ENCODE measurements around the gene ZNF329.

Gene ZNF329

DNA sequence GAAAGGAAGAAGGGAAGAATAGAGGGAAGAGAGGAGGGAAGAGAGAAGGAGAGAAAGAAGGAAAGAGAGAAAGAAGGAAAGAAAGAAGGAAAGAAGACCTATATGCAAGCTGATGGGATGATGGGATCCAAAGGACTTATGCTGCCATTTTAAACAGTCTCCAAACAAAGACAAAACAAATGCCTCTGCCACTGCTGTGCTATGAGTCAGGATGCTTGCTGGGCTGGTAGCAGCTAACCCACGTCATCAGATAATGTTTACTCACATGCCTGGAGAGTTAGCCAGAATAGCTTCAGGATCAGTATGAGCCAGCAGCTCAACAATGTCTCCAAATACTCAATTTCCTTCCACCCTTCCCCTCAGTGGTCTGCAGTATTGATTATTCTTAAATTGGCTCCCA lies 20.3 kb upstream of the ZNF329 start:
- Histone ChIP-seq H3K9me2 (replicated peaks; ENCODE audit: insufficient read depth, low read length) (no peaks in the 10 kb centered on the region), H3K79me2 (ENCODE audit: insufficient read depth, low read length) (no peaks in the 10 kb centered on the region), H3K36me3 (ENCODE audit: low read length) (no peaks in the 10 kb centered on the region), H3K9me3 (ENCODE audit: insufficient read depth, low read length) (peaks cover 34% of the 10 kb centered on the region; the same call in 1 of the 2 replicates), H2AFZ (ENCODE audit: low read depth, low read length, severe bottlenecking) (no peak overlapping the region), H4K20me1 (ENCODE audit: low read depth, low read length) (no peaks in the 10 kb centered on the region), H3K27ac (ENCODE audit: low read depth, low read length) (no peak overlapping the region), H3F3A (ENCODE audit: insufficient read depth) (no peaks in the 10 kb centered on the region), H3K9ac (ENCODE audit: low read length) (no peak overlapping the region), H3K4me2 (ENCODE audit: low read depth, low read length, poor library complexity, severe bottlenecking) (no peak overlapping the region), H3K4me3 (ENCODE audit: insufficient read depth, low read length, poor library complexity, severe bottlenecking) (no peak overlapping the region), H3K27me3 (ENCODE audit: low read length) (no peaks in the 10 kb centered on the region)
- no peak for TF ChIP-seq EZH2phosphoT487 (conservative IDR thresholded peaks at IDR 0.05; ENCODE audit: low read length)
- TF ChIP-seq, protein P1, sequence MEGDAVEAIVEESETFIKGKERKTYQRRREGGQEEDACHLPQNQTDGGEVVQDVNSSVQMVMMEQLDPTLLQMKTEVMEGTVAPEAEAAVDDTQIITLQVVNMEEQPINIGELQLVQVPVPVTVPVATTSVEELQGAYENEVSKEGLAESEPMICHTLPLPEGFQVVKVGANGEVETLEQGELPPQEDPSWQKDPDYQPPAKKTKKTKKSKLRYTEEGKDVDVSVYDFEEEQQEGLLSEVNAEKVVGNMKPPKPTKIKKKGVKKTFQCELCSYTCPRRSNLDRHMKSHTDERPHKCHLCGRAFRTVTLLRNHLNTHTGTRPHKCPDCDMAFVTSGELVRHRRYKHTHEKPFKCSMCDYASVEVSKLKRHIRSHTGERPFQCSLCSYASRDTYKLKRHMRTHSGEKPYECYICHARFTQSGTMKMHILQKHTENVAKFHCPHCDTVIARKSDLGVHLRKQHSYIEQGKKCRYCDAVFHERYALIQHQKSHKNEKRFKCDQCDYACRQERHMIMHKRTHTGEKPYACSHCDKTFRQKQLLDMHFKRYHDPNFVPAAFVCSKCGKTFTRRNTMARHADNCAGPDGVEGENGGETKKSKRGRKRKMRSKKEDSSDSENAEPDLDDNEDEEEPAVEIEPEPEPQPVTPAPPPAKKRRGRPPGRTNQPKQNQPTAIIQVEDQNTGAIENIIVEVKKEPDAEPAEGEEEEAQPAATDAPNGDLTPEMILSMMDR (IDR thresholded peaks at IDR 0.05; ENCODE audit: insufficient read depth, low read length, poor library complexity, severe bottlenecking), result no peak

DNA sequence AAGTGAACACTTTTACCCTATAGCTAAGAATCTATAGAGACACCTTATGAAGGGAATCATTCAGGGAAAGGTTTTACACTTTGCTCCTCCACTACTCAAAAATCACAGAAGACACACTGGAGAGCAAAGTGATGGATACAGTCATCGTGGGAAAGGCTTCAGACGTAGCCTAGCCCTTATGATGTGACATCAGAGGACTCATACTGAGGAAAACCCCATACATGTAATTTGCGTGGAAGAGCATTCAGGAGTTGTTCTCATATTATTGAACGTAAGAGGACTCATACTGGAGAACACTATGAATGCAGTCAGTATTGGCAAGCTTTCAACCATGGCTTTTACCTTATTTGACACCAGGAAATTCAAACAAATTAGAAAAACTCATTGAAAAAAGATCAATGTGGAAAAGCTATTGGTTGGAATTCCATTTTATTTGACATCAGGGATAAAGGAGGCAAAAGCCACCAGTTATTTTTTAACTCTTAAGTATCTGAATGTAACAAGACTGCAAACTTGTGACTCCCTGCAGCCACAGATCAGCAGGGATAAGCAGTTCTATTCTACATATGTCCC lies 16.2 kb upstream of the ZNF329 start:
- Histone ChIP-seq H3K27me3 (ENCODE audit: low read length) (no peaks in the 10 kb centered on the region), H3K4me2 (ENCODE audit: low read depth, low read length, poor library complexity, severe bottlenecking) (no peak overlapping the region), H4K20me1 (ENCODE audit: low read depth, low read length) (no peaks in the 10 kb centered on the region), H3K9ac (ENCODE audit: low read length) (no peak overlapping the region), H3K27ac (ENCODE audit: low read depth, low read length) (no peak overlapping the region), H3K79me2 (ENCODE audit: insufficient read depth, low read length) (no peaks in the 10 kb centered on the region), H3F3A (ENCODE audit: insufficient read depth) (no peaks in the 10 kb centered on the region), H2AFZ (ENCODE audit: low read depth, low read length, severe bottlenecking) (no peak overlapping the region), H3K4me3 (ENCODE audit: insufficient read depth, low read length, poor library complexity, severe bottlenecking) (no peak overlapping the region), H3K9me2 (replicated peaks; ENCODE audit: insufficient read depth, low read length) (no peaks in the 10 kb centered on the region), H3K36me3 (ENCODE audit: low read length) (no peaks in the 10 kb centered on the region), H3K9me3 (ENCODE audit: insufficient read depth, low read length) (peaks cover 40% of the 10 kb centered on the region; the same call in 1 of the 2 replicates)
- TF ChIP-seq, protein P1 (IDR thresholded peaks at IDR 0.05; ENCODE audit: insufficient read depth, low read length, poor library complexity, severe bottlenecking), result no peak
- TF ChIP-seq EZH2phosphoT487 (conservative IDR thresholded peaks at IDR 0.05; ENCODE audit: low read length), result no peak

DNA sequence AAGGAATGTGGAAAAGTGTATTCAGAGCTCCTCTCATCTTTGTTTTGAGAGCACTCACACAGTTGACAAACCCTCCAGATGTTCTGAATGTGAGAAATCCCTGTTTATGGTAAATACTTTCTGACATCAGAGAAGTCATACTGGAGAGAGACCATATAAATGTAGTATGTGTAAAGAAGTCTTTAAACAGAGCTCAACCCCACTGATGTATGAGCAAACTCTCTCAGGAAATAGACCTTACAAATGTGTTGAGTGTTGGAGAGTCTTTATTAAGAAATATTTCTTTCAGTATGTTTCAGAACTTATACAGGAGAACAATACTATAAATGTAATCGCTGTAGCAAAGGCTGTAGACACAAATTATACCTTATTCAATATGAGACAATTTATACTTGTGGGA lies 15.7 kb upstream of the ZNF329 start:
- Histone ChIP-seq H3K9me3 (ENCODE audit: insufficient read depth, low read length) (peaks cover 43% of the 10 kb centered on the region; the same call in 1 of the 2 replicates), H3K27me3 (ENCODE audit: low read length) (no peaks in the 10 kb centered on the region), H3F3A (ENCODE audit: insufficient read depth) (no peaks in the 10 kb centered on the region), H3K79me2 (ENCODE audit: insufficient read depth, low read length) (no peaks in the 10 kb centered on the region), H2AFZ (ENCODE audit: low read depth, low read length, severe bottlenecking) (no peak overlapping the region), H3K4me3 (ENCODE audit: insufficient read depth, low read length, poor library complexity, severe bottlenecking) (no peak overlapping the region), H3K27ac (ENCODE audit: low read depth, low read length) (no peak overlapping the region), H4K20me1 (ENCODE audit: low read depth, low read length) (no peaks in the 10 kb centered on the region), H3K9ac (ENCODE audit: low read length) (no peak overlapping the region), H3K36me3 (ENCODE audit: low read length) (no peaks in the 10 kb centered on the region), H3K4me2 (ENCODE audit: low read depth, low read length, poor library complexity, severe bottlenecking) (no peak overlapping the region), H3K9me2 (replicated peaks; ENCODE audit: insufficient read depth, low read length) (no peaks in the 10 kb centered on the region)
- TF ChIP-seq, protein P1 (IDR thresholded peaks at IDR 0.05; ENCODE audit: insufficient read depth, low read length, poor library complexity, severe bottlenecking), result no peak
- no peak for TF ChIP-seq EZH2phosphoT487 (conservative IDR thresholded peaks at IDR 0.05; ENCODE audit: low read length)

Measured in SU-DHL-6 (cell line).